Lower leg skin (tissue), 4 donors: Measurements from ENCODE around the gene EXTL1. TPM values are rescaled to one million over a fixed set of nuclear protein-coding genes. Genes with fewer than 3 reads are reported as not detected.

ENCODE experiments used
- DNase-seq, 2 donors: peaks; one replicate each; pipeline ENCODE4 v3.0.0-alpha.2; 2019; ENCODE audit warnings: low spot score in 2 of 2
- H3K4me3 ChIP-seq: fragments of 200-600 bp; sonication (generic); 2 replicates; pipeline ENCODE4 v1.5.1; 2017; ENCODE audit warnings: mild to moderate bottlenecking, low read depth; ENCODE audit not compliant: poor library complexity, severe bottlenecking
- CTCF ChIP-seq, 3 donors: fragments of 450-650 bp; IDR thresholded peaks; one replicate each; pipeline ENCODE4 v1.5.1; 2016; ENCODE audit warnings: antibody characterized with exemption in 3 of 3, mild to moderate bottlenecking in 3 of 3, moderate library complexity in 2 of 3
- POLR2A ChIP-seq, 2 donors: fragments of 450-650 bp; IDR thresholded peaks; one replicate each; pipeline ENCODE4 v1.6.1; 2016 to 2017; ENCODE audit warnings: antibody characterized with exemption in 2 of 2, mild to moderate bottlenecking in 1 of 2, moderate library complexity in 1 of 2
- WGBS, 2 donors: methylation state at CpG; one replicate each; pipeline ENCODE4 v1.1.5; 2018; 5-methylcytosine and 5-hydroxymethylcytosine counted together
- intact Hi-C: fragments of 100-400 bp; cut with DNase I; formaldehyde crosslinking; loops from one replicate; pipeline ENCODE4 v1.15.0; 2023; ENCODE audit warnings: low total_unique reads
- total RNA-seq, 4 donors: library from RNA; depleted of rRNA; stranded (reverse); fragments of >200 nt; gene quantifications; one replicate each; pipeline ENCODE4 v1.1.0, GENCODE V29; 2016

EXTL1 gene
- total RNA-seq, 4 donors from 2014 or later: 0.34 to 3.9 (median 2.2) TPM

- intact Hi-C loops: no loop called here
- no peak for DNase-seq
- TF ChIP-seq CTCF (IDR thresholded peaks at IDR 0.05): no peak
- TF ChIP-seq POLR2A (IDR thresholded peaks at IDR 0.05): no peak
- 89% methylated on average over 6 of the region's 6 CpGs for WGBS, 2 donors
- H3K4me3 ChIP-seq: no peak overlapping the region
Measured at GRCh38 chr1:26050248-26050640, 28.7 kb downstream of the EXTL1 start.

GRCh38 chr1:26053718-26054560, 32.4 kb downstream of the EXTL1 start:
- 58 to 64% methylated on average over 16 of the region's 16 CpGs for WGBS, 2 donors
- intact Hi-C loops: no loop called here
- TF ChIP-seq POLR2A (IDR thresholded peaks at IDR 0.05) (no peak), CTCF (IDR thresholded peaks at IDR 0.05) (no peak)

GRCh38 chr1:26055041-26055440, 33.5 kb downstream of the EXTL1 start:
- TF ChIP-seq POLR2A (IDR thresholded peaks at IDR 0.05): no peak
- no peak for TF ChIP-seq CTCF (IDR thresholded peaks at IDR 0.05)
- intact Hi-C loops: no loop called here
- no peak for DNase-seq
- no peak overlapping the region for H3K4me3 ChIP-seq
- 86 to 92% methylated on average over 2 of the region's 2 CpGs for WGBS, 2 donors

More at GRCh38 chr1:26053718-26054560, 32.4 kb downstream of the EXTL1 start:
- DNase-seq: no peak
- no peak overlapping the region for H3K4me3 ChIP-seq

GRCh38 chr1:26057189-26057588, 35.6 kb downstream of the EXTL1 start:
- no peak overlapping the region for H3K4me3 ChIP-seq
- intact Hi-C loops: no loop called here
- DNase-seq: no peak
- WGBS, 2 donors: 94 to 96% methylated on average over 2 of the region's 2 CpGs
- TF ChIP-seq CTCF (IDR thresholded peaks at IDR 0.05) (no peak), POLR2A (IDR thresholded peaks at IDR 0.05) (no peak)

- H3K4me3 ChIP-seq: no peak overlapping the region
- intact Hi-C loops: no loop called here
- DNase-seq: no peak
- no peak for TF ChIP-seq POLR2A (IDR thresholded peaks at IDR 0.05)
- no peak for TF ChIP-seq CTCF (IDR thresholded peaks at IDR 0.05)
- 82 to 85% methylated on average over 5 of the region's 5 CpGs for WGBS, 2 donors
Measured at GRCh38 chr1:26058052-26058595, 36.5 kb downstream of the EXTL1 start.
